HG02852 (cell line): ENCODE data around the gene DOCK10.

Experiments used
- ATAC-seq: cut with Tn5 transposase; IDR thresholded peaks from one replicate; pipeline ENCODE4 v1.9.1; 2021; ENCODE audit warnings: mild to moderate bottlenecking, moderate library complexity; ENCODE audit not compliant: unreplicated experiment

DOCK10 gene

DNA sequence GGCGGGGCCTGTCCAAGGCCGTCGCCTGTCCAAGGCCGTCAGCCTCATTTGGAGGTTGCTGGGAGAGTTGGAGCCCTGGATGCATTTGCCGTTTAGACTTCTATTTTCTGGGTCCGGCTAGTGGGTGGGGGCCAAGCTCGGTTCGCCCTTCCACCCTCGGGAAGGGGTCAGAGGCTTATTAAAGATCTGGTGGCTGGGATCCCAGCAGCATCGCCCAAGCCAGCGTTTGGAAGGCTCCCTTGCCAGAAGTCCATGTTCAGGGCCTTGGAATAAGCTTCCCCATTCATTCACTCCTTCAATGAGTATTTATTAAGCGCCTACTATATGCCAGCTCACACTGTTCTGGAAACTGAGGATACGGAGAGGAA, 516 bp upstream of the DOCK10 start:
- ATAC-seq: no peak

DNA sequence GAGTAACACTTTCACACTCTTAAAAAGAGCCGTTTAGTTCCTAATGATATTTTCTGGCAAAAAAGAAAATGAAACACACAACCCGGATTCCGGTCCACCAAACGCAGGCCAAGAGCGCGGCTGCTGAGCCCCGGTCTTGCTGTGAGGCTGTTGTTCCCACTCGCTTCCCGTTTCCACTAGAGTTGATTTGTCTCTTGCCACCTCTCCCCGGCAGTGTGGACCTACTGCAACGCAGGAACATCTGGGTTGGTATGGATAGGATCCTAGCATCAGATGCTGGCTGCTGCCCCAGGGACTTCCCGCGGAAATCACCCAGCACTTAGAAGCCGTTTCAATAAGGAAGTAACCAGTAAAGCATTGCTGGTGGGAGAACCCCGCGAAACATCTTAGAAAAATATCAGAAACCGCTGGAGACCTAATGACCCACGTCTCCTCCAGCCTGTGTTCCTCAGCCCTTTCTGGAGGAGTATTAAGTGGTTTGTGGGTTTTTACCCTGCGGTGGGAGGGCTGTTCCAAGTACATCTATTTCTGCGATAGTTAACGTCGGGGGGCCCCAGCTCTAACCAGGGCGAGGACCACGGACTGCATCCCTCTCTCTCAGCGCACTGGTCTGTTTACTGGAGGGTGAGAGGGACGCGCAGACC, 939 bp downstream of the DOCK10 start:
- ATAC-seq: peak; percentile 67

DNA sequence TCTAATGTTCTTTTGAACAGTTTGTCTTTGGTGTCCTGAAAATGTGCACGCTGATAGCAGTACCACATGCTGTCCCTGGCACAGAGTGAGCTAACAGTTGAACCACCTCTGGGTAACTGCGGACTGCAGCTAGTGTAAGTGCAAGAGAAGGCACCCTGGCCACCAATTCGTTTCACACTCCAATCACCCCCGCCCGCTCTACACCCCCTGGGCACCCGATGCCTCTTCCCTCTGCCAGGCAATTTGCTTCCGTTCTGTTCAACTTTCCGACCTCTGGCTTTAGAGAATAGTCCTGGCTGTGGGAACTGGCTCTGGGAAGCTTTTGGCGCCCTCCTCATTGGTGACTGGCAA, 1.4 kb downstream of the DOCK10 start:
- ATAC-seq: peak; percentile 0

DNA sequence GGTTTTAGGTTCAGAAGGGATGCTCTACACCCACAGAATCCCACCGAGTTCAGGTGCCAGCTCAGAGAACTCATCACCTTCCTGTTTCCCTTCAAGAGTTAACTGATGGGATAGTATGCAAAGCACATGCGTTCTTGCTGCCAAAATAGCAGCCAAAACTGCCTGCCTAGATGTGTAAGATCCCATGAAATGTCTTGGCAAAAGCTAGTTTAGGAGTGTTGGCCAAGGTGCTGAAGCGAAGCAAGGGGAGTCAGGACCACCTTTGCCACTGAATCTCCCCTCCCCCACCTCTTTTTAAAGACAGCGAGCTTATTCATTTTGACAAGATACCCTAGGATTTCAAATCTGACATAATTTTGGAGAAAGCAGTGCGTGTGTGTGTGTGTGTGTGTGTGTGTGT, 2.1 kb downstream of the DOCK10 start:
- no peak for ATAC-seq

- no peak for ATAC-seq
Measured at GRCh38 chr2:225038231-225038523, 4.1 kb downstream of the DOCK10 start.

DNA sequence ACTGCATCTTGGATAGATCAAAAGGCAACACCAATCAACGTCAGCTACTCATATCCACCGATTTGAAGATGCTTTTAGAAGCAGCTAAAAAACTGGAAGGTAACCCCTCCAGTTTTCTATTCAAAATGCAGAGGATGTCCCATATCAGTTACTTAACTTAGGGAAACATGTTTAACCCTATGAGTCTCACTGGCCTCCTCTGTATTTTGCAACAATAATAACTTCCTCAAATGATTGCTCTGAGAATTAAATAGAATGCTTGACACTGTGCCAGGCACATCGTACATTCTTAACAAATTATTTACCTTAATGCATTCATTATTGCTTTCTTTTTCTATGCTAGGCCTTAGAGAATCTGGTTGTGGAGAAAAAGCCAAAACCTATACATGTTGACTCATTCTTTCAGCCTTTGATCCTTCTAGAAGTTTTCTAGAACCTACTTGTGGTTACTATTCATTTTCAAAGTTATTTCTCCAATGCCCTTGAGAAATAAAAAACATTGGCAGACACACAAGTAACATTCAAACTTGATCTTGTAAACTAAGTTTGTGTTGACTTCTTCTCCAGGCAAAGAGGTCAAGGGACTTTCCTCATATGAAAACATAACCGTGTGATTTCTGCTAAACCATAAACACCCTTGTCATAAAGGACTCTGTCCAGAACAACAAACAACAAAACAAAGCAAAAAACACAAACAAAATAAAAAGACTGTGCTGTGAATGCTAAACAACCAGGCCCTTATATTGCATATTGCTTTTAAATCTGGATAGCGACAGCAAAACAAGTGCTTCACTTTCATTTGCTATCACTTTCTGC, 4.6 kb downstream of the DOCK10 start:
- ATAC-seq: no peak

DNA sequence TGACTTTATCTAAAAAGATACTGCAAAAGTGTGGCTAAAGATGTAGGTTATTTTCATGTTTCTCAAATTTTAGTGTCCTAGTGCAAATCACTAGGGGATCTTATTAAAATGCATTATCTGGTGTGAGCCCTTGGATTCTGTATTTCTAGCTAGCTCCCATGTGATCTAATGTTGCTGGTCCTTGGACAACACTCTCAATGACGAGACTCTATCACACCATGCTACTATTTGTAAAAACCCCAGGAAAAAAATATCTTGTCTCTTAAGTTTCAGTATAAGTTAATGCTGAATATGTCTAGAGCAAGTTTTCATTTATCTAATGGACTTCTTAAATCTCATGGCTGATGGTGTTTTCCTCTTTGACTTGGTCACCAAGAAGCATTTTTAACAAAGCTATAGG, 5.8 kb downstream of the DOCK10 start:
- no peak for ATAC-seq

GRCh38 chr2:225033440-225034318, 8.6 kb downstream of the DOCK10 start:
- ATAC-seq: no peak

GRCh38 chr2:225032246-225032645, 10.0 kb downstream of the DOCK10 start:
- ATAC-seq: no peak

GRCh38 chr2:225031599-225031998, 10.7 kb downstream of the DOCK10 start:
- no peak for ATAC-seq

DNA sequence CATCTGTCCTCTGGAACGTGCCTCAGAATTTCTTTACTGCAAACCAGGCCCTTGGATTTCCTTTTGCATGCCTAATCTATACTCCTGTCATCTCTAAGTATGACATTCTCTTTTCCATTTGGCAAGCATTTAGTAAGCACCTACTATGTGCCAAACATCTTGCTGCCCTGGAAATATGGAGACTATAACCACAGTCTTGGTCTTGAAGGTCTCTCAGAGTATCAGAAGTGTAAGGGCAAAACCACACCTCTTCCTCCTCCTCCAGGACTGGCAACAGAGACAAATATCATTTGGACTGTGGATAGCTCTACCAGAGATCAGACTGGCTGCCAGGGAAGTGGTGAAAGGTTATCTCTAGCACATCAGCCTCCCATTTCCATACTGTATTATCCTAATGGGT, 11.4 kb downstream of the DOCK10 start:
- ATAC-seq: no peak

DNA sequence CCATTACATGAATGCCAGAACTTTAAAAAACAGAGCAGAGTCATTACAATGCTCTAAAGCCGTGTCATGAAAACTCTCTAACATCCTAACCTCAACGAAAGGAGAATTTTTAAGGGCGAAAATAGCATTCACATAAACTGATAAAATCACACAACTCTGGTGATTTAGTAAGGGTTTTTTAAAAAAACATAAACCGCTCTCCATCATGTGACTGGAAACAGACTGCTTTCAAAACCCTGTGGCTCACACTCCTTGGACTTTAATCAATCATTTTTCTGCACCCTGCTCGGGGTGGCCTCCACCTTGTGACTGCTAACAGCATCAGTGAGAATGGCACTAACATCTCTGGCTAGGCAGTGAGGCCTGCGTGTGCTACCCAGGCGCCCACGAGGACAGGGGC, 12.1 kb downstream of the DOCK10 start:
- ATAC-seq: no peak

- ATAC-seq: no peak
Measured at GRCh38 chr2:225028572-225028971, 13.7 kb downstream of the DOCK10 start.

GRCh38 chr2:225027061-225027762, 15.1 kb downstream of the DOCK10 start:
- ATAC-seq: no peak

GRCh38 chr2:225025917-225026571, 16.2 kb downstream of the DOCK10 start:
- ATAC-seq: no peak

DNA sequence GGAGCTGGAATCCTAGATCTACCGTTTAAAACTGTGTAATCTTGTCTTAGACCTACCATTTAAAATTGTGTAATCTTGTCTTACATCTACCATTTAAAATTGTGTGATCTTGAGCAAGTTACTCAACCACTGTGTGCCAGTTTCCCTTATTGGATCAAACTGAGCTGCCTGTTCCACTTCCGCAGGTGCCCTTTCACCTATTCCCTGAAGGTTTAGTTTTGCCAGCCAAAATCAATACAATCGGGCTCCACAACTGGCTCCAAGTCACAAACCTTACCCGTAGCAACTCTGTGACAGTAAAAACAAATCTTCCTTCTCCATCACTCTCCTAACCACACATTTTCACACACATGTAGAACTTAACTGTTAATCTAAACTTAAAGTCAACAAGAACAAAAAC, 20.1 kb downstream of the DOCK10 start:
- ATAC-seq: no peak

GRCh38 chr2:225020168-225020849, 22.0 kb downstream of the DOCK10 start:
- ATAC-seq: no peak

GRCh38 chr2:225019105-225019504, 23.2 kb downstream of the DOCK10 start:
- ATAC-seq: no peak

DNA sequence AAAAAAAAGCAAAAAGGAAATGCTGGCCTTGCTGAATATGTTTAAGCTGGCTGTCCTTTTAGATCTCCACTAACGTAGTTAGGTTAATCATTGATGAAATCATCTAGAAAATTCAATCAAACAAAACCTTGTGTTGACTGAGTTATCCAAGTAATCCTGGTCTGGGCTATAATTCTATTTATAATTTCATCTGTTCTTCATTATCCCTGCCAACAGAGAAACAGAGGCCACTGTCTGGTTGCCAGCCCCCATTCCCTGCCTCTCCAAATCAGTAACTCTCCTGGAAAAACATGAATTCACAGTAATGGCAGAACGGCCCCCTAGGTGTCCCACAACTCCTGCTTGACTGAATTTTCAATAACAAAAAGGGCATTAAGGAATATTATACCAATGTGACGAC, 24.6 kb downstream of the DOCK10 start:
- ATAC-seq: no peak

DNA sequence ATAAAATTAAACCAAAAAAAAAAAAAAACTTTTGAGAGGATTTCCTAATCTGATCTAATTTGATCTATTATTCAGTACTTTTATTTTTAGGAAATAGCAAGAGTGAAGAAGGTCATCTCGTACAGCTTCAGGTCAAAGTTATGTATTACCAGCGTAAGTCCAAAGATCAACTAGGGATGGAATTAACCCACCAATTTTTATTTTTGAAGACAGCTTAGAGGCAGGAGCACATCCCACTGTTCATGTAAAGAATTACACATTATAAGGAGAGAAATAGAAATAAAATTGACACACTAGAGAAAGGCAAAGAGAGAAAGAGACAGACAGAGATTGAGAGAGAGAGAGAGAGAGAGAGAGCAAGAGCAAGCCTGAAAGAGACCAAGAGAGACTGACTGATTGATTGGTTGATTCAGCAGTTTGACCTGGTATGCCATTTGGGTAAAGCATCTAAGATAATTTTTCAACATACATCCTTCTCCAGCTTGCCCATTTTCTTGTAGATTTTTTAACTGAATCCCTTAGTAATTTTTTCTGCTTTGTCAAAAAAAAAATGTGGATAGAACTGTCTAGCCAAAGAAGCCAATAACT, 25.1 kb downstream of the DOCK10 start:
- no peak for ATAC-seq
